H1 (cell line): ENCODE data around the gene LRRC8D. TPM values are rescaled to one million over a fixed set of nuclear protein-coding genes. Genes with fewer than 3 reads are reported as not detected.
"Not testable (repeated sequence)": the region's sequence is repeated elsewhere in the genome, so short reads cannot be mapped to it uniquely, and the experiment has no call there.

ENCODE experiments used
- CTCF ChIA-PET: fragments of 300-600 bp; sonication (Branson Sonifier 250); formaldehyde crosslinking; loops from one replicate; lab custom pipeline; 2021; ENCODE audit not compliant: partially characterized antibody; lab: Charles Lee
- POLR2A ChIA-PET: fragments of 300-600 bp; sonication (Branson Sonifier 250); formaldehyde crosslinking; loops from one replicate; lab custom pipeline; 2021; ENCODE audit warnings: inconsistent platforms; ENCODE audit not compliant: partially characterized antibody; lab: Charles Lee
- DNase-seq, 2 experiments: peaks; one replicate each; pipeline versions ENCODE4 v3.0.0 to v3.0.0-alpha.2; 2010 to 2022; ENCODE audit warnings: low spot score in 2 of 2, low read depth in 1 of 2, mixed read lengths in 1 of 2
- FAIRE-seq: peaks from 2 replicates; lab custom pipeline; 2011; peaks lifted over from hg19 to GRCh38; lab: Jason Lieb, UNC
- H2AFZ ChIP-seq: 2 replicates; pipeline ENCODE4 v1.8.1; 2012; ENCODE audit warnings: low read length, inconsistent platforms
- H2AK5ac ChIP-seq: 2 replicates; pipeline ENCODE4 v1.6.1; 2013; ENCODE audit warnings: low read depth, low read length
- H2BK120ac ChIP-seq: replicated peaks from 2 replicates; pipeline ENCODE3; 2013; ENCODE audit warnings: low read depth, low read length, inconsistent platforms
- H2BK12ac ChIP-seq: 2 replicates; pipeline ENCODE4 v1.6.1; 2013; ENCODE audit warnings: low read depth, low read length
- H2BK15ac ChIP-seq: 2 replicates; pipeline ENCODE4 v1.6.1; 2013; ENCODE audit warnings: low read length
- H2BK20ac ChIP-seq: 2 replicates; pipeline ENCODE4 v1.6.1; 2013; ENCODE audit warnings: low read length
- H2BK5ac ChIP-seq: 2 replicates; pipeline ENCODE4 v1.6.1; 2013; ENCODE audit warnings: low read depth, low read length
- H3K14ac ChIP-seq: 2 replicates; pipeline ENCODE4 v1.6.1; 2013; ENCODE audit warnings: inconsistent platforms; ENCODE audit not compliant: insufficient read length
- H3K18ac ChIP-seq: 2 replicates; pipeline ENCODE4 v1.6.1; 2013; ENCODE audit warnings: low read length; ENCODE audit errors: extremely low read depth
- H3K23ac ChIP-seq: 2 replicates; pipeline ENCODE4 v1.6.1; 2013; ENCODE audit warnings: inconsistent platforms; ENCODE audit not compliant: insufficient read length
- H3K23me2 ChIP-seq: 2 replicates; pipeline ENCODE4 v1.6.1; 2013; ENCODE audit warnings: low read depth, low read length
- H3K27ac ChIP-seq: 2 replicates; pipeline ENCODE4 v1.6.1; 2011; ENCODE audit warnings: low read depth, low read length, inconsistent platforms
- H3K27me3 ChIP-seq, 4 experiments: replicated peaks in 1 of 4; 1 replicate in 1 of 4; 2 replicates in 3 of 4; pipeline versions ENCODE4 v1.6.1 to v1.8.1; 2011 to 2013; ENCODE audit warnings: low read length in 3 of 4, mild to moderate bottlenecking in 3 of 4, inconsistent platforms in 2 of 4, mixed read lengths in 2 of 4, moderate library complexity in 1 of 4; ENCODE audit not compliant: control insufficient read depth in 3 of 4, insufficient read depth in 3 of 4; ENCODE audit errors: extremely low read depth in 1 of 4
- H3K36me3 ChIP-seq, 4 experiments: 2 replicates each; pipeline versions ENCODE4 v1.6.1 to v1.8.1; 2011 to 2013; ENCODE audit warnings: mild to moderate bottlenecking in 4 of 4, low read length in 3 of 4, moderate library complexity in 2 of 4, control low read depth in 1 of 4, inconsistent platforms in 1 of 4; ENCODE audit not compliant: insufficient read depth in 4 of 4, control insufficient read depth in 2 of 4
- H3K4ac ChIP-seq: replicated peaks from 2 replicates; pipeline ENCODE3; 2013; ENCODE audit warnings: low read length, low read depth, mixed read lengths, inconsistent platforms; ENCODE audit not compliant: insufficient read length
- H3K4me1 ChIP-seq, 4 experiments: replicated peaks in 1 of 4; 1 replicate in 1 of 4; 2 replicates in 3 of 4; pipeline versions ENCODE4 v1.6.1 to v1.8.1; 2011 to 2013; ENCODE audit warnings: low read length in 3 of 4, inconsistent platforms in 2 of 4, mixed read lengths in 1 of 4; ENCODE audit not compliant: insufficient read depth in 4 of 4, control insufficient read depth in 3 of 4
- H3K4me2 ChIP-seq, 2 experiments: 2 replicates each; pipeline versions ENCODE4 v1.6.1 to v1.8.1; 2011 to 2013; ENCODE audit warnings: low read depth in 2 of 2, low read length in 2 of 2, control low read depth in 1 of 2, inconsistent platforms in 1 of 2, mild to moderate bottlenecking in 1 of 2; ENCODE audit not compliant: insufficient read depth in 1 of 2
- H3K4me3 ChIP-seq, 4 experiments: fragments of 200-600, 300-600 bp in 1 of 4; sonication (generic), shearing (Covaris generic), sonication (Bioruptor Twin) in 1 of 4; 2 replicates each; pipeline versions ENCODE4 v1.5.1 to v1.8.1; 2011 to 2016; ENCODE audit warnings: low read length in 4 of 4, low read depth in 3 of 4, control low read depth in 2 of 4, inconsistent platforms in 2 of 4, mild to moderate bottlenecking in 2 of 4, mixed read lengths in 1 of 4, moderate library complexity in 1 of 4; ENCODE audit not compliant: insufficient read depth in 2 of 4; ENCODE audit errors: extremely low read depth in 1 of 4
- H3K56ac ChIP-seq: replicated peaks from 2 replicates; pipeline ENCODE3; 2013; ENCODE audit warnings: low read depth, mild to moderate bottlenecking, mixed read lengths, low read length, inconsistent platforms; ENCODE audit not compliant: insufficient read length
- H3K79me1 ChIP-seq: 2 replicates; pipeline ENCODE4 v1.6.1; 2013; ENCODE audit warnings: low read depth, low read length, control low read depth
- H3K79me2 ChIP-seq, 2 experiments: 2 replicates each; pipeline versions ENCODE4 v1.6.1 to v1.8.1; 2012 to 2013; ENCODE audit warnings: low read length in 2 of 2, mild to moderate bottlenecking in 2 of 2, inconsistent platforms in 1 of 2; ENCODE audit not compliant: insufficient read depth in 2 of 2, control insufficient read depth in 1 of 2
- H3K9ac ChIP-seq, 4 experiments: replicated peaks in 1 of 4; 1 replicate in 1 of 4; 2 replicates in 3 of 4; pipeline versions ENCODE4 v1.6.1 to v1.8.1; 2011 to 2013; ENCODE audit warnings: low read depth in 3 of 4, low read length in 3 of 4, control low read depth in 2 of 4, mild to moderate bottlenecking in 2 of 4, moderate library complexity in 2 of 4, inconsistent platforms in 1 of 4; ENCODE audit errors: extremely low read depth in 1 of 4
- H3K9me3 ChIP-seq, 2 experiments: 2 replicates each; pipeline versions ENCODE4 v1.6.1 to v1.8.1; 2012 to 2013; ENCODE audit warnings: mild to moderate bottlenecking in 2 of 2, moderate library complexity in 2 of 2, control low read depth in 1 of 2, inconsistent platforms in 1 of 2, low read depth in 1 of 2, low read length in 1 of 2, mixed read lengths in 1 of 2; ENCODE audit not compliant: insufficient read depth in 2 of 2
- H4K20me1 ChIP-seq, 2 experiments: replicated peaks in 1 of 2; 2 replicates each; pipeline versions ENCODE3 to v1.8.1; 2011 to 2013; ENCODE audit warnings: inconsistent platforms in 2 of 2, low read length in 2 of 2, mild to moderate bottlenecking in 1 of 2; ENCODE audit not compliant: insufficient read depth in 2 of 2, control insufficient read depth in 1 of 2
- H4K5ac ChIP-seq: 2 replicates; pipeline ENCODE4 v1.6.1; 2013; ENCODE audit warnings: low read length, low read depth, mixed read lengths, inconsistent platforms; ENCODE audit not compliant: insufficient read length
- H4K8ac ChIP-seq: 2 replicates; pipeline ENCODE4 v1.8.0; 2013; ENCODE audit warnings: mild to moderate bottlenecking, moderate library complexity, low read length, inconsistent platforms; ENCODE audit not compliant: insufficient read depth; ENCODE audit errors: extremely low read depth
- H4K91ac ChIP-seq: replicated peaks from 2 replicates; pipeline ENCODE3; 2013; ENCODE audit warnings: low read length, mixed read lengths, inconsistent platforms; ENCODE audit not compliant: insufficient read length
- WGBS, 2 experiments: shearing (Covaris generic) in 1 of 2; methylation state at CpG; one replicate each; pipeline versions ENCODE4 v1.1.6 to v1.1.7; 2013 to 2015; ENCODE audit warnings: low lambda C conversion rate in 2 of 2, mixed read lengths in 2 of 2, inconsistent platforms in 1 of 2, low coverage in 1 of 2, missing lambda C conversion rate in 1 of 2; ENCODE audit not compliant: insufficient replicate concordance in 2 of 2, insufficient coverage in 1 of 2, insufficient read length in 1 of 2; ENCODE audit errors: extremely low coverage in 1 of 2, missing lambda C conversion rate in 1 of 2; 5-methylcytosine and 5-hydroxymethylcytosine counted together
- polyA plus RNA-seq, 7 experiments: library from polyadenylated mRNA; depleted of rRNA in 3 of 7; stranded (reverse) in 5 of 7; unstranded in 2 of 7; fragments of >200 nt in 5 of 7; fragments of 200-250 nt in 2 of 7; gene quantifications; 1 replicate in 5 of 7; 2 replicates in 1 of 7; 4 replicates in 1 of 7; pipeline versions ENCODE4 v1.2.1 to v1.2.3, GENCODE V29; 2011 to 2013; ENCODE audit warnings: missing spikeins in 2 of 7, mixed read lengths in 2 of 7
- total RNA-seq: library from RNA; stranded (reverse); fragmentation: NEBNext Ultra II Directional; extraction: Animal tissue kit (Norgen Biotek cat#: 25700); gene quantifications from 2 replicates; pipeline ENCODE4 v1.2.1, GENCODE V29; 2021

The LRRC8D gene
- total and polyA plus RNA-seq, 2 of the 8 experiments (the other 6 are each of a cell fraction or from before 2014, with no cell fraction given) = 42.0 to 58.5 TPM

GRCh38 chr1:89795571-89795970 is 25.3 kb upstream of the LRRC8D start:
- not testable (repeated sequence) for H4K8ac ChIP-seq, H4K20me1 ChIP-seq, H2BK15ac ChIP-seq, H3K4ac ChIP-seq, H3K79me2 ChIP-seq, H3K4me3 ChIP-seq, H3K27ac ChIP-seq, H3K14ac ChIP-seq, H2BK12ac ChIP-seq, H3K56ac ChIP-seq, DNase-seq, H4K5ac ChIP-seq, H3K4me1 ChIP-seq, H2BK20ac ChIP-seq, H3K27me3 ChIP-seq, H4K91ac ChIP-seq, H3K23ac ChIP-seq, H3K36me3 ChIP-seq, FAIRE-seq, H3K9me3 ChIP-seq, H3K18ac ChIP-seq, H3K9ac ChIP-seq, H3K79me1 ChIP-seq, H3K4me2 ChIP-seq, H2BK5ac ChIP-seq, H3K23me2 ChIP-seq, H2AK5ac ChIP-seq, H2BK120ac ChIP-seq, H2AFZ ChIP-seq
- ChIA-PET CTCF (interaction anchor here (1.7 to 2.0 kb wide), 2 partner anchors 8 to 32 kb away, joined by 5 to 8 read pairs; no protein-coding TSS in a partner anchor), POLR2A (interaction anchor here (0.6 kb wide), 1 partner anchor 61 kb away, joined by 3 read pairs; no protein-coding TSS in a partner anchor)
- 72% methylated on average over 2 of the region's 4 CpGs; no CpG with 5 or more reads in 1 of the 2 experiments for WGBS, 2 experiments

GRCh38 chr1:89797876-89798275 is 23.0 kb upstream of the LRRC8D start:
- H3K23ac ChIP-seq, H3K4me3 ChIP-seq, H4K5ac ChIP-seq, H2BK12ac ChIP-seq, FAIRE-seq, H3K23me2 ChIP-seq, H2BK120ac ChIP-seq, H4K20me1 ChIP-seq, CTCF ChIA-PET, H3K4me1 ChIP-seq, H2BK15ac ChIP-seq, H3K4me2 ChIP-seq, H3K18ac ChIP-seq, H2AFZ ChIP-seq, H2BK5ac ChIP-seq, H3K27me3 ChIP-seq, H3K14ac ChIP-seq, H2AK5ac ChIP-seq, H2BK20ac ChIP-seq, H3K4ac ChIP-seq, H4K91ac ChIP-seq, H3K9ac ChIP-seq, H3K56ac ChIP-seq, H3K79me1 ChIP-seq, H4K8ac ChIP-seq, POLR2A ChIA-PET, H3K9me3 ChIP-seq, H3K36me3 ChIP-seq, H3K79me2 ChIP-seq, H3K27ac ChIP-seq, DNase-seq: not testable (repeated sequence)
- WGBS, 2 experiments = 80% methylated on average over 1 of the region's 32 CpGs; no CpG with 5 or more reads in 1 of the 2 experiments
